ENCODE measurements around the gene IFI27L2. TPM values are rescaled to one million over a fixed set of nuclear protein-coding genes. Genes with fewer than 3 reads are reported as not detected.

The IFI27L2 gene
- polyA plus RNA-seq, 1 of the 3 experiments (the other 2 are of a cell fraction) = 200 TPM

- no peak for DNase-seq
- Histone ChIP-seq H3K27ac (ENCODE audit: low read depth in 2 of 2, low read length in 1 of 2) (no peak overlapping the region), H3F3A (replicated peaks; ENCODE audit: insufficient read depth) (peaks cover 9% of the 10 kb centered on the region), H3K36me3 (replicated peaks in 1 of 2; ENCODE audit: control insufficient read depth in 1 of 2, insufficient read depth in 2 of 2, low read length in 1 of 2) (peaks cover 0 to 6% of the 10 kb centered on the region in 2 experiments), H3K9me2 (no peaks in the 10 kb centered on the region), H3K79me2 (ENCODE audit: insufficient read depth) (no peaks in the 10 kb centered on the region), H3K27me3 (ENCODE audit: insufficient read depth) (no peaks in the 10 kb centered on the region), H3K4me2 (no peak overlapping the region), H2AFZ (ENCODE audit: low read depth) (no peak overlapping the region), H3K9ac (no peak overlapping the region), H3K4me3 (ENCODE audit: low read depth in 2 of 2, low read length in 1 of 2) (no peak overlapping the region), H3K9me3 (no peaks in the 10 kb centered on the region), H3K4me1 (ENCODE audit: control insufficient read depth in 1 of 2, insufficient read depth in 2 of 2, low read depth in 1 of 2, low read length in 1 of 2) (peaks cover 0 to 7% of the 10 kb centered on the region in 2 experiments; a peak in 2 of 4 replicates), H4K20me1 (ENCODE audit: insufficient read depth) (no peaks in the 10 kb centered on the region)
- TF ChIP-seq, protein P1, sequence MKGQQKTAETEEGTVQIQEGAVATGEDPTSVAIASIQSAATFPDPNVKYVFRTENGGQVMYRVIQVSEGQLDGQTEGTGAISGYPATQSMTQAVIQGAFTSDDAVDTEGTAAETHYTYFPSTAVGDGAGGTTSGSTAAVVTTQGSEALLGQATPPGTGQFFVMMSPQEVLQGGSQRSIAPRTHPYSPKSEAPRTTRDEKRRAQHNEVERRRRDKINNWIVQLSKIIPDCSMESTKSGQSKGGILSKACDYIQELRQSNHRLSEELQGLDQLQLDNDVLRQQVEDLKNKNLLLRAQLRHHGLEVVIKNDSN (IDR thresholded peaks at IDR 0.05; ENCODE audit: borderline replicate concordance, low read depth) = no peak
- TF ChIP-seq RCOR1 (IDR thresholded peaks at IDR 0.05; ENCODE audit: low read length) (no peak), MAX (IDR thresholded peaks at IDR 0.05; ENCODE audit: low read depth) (no peak)
- TF ChIP-seq, protein P2, sequence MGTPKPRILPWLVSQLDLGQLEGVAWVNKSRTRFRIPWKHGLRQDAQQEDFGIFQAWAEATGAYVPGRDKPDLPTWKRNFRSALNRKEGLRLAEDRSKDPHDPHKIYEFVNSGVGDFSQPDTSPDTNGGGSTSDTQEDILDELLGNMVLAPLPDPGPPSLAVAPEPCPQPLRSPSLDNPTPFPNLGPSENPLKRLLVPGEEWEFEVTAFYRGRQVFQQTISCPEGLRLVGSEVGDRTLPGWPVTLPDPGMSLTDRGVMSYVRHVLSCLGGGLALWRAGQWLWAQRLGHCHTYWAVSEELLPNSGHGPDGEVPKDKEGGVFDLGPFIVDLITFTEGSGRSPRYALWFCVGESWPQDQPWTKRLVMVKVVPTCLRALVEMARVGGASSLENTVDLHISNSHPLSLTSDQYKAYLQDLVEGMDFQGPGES (IDR thresholded peaks at IDR 0.05; ENCODE audit: low read depth, low read length) = no peak
- POLR2A ChIA-PET = no interaction called here
- 64% methylated on average over 1 of the region's 1 CpG for WGBS (ENCODE audit: low lambda C conversion rate)
- CTCF ChIA-PET = interaction anchor here (0.8 to 3.4 kb wide), 2 partner anchors 10 to 80 kb away, joined by 3 to 20 read pairs; no protein-coding TSS in a partner anchor
Observed at GRCh38 chr14:94126419-94126677, 3.1 kb downstream of the IFI27L2 start.

DNA sequence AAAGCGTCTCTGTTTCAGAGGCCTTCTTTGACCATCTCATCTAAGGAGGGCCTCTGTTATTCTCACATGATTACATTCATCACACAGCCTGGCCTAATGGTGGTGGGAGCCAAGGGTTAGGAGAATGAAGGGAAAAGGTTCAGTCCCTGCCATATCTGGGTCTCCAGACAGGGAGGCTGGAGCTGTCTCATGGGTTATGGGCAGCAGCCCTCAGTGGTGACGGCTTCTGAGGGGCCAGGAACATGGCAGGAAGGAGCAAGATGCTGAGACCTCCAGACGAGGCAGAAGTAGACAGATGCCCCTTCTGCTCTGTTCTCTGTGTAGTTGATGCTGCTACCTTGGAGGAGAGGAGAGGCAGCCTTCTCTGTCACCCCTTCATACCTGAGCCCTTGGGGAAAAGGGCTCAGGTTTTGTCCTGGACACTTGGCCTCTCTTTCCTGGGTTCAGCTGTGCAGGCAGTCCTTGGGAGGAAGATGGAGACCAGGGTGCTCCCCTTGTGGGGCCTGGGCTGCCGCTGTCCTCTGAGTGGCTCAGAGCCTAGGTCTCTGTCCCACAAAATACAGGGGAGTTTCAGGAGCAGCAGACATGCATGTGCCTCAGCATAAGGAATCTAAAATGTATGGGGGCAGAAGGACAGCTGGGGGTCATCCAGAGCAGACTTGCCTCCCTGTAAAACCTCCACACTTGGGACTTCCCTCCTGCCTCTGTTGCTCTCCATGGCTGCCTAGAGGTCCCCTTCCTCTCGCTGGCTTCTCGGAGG lies 3.6 kb downstream of the IFI27L2 start:
- H3F3A ChIP-seq (replicated peaks; ENCODE audit: insufficient read depth) = peaks cover 5% of the 10 kb centered on the region
- H3K79me2 ChIP-seq (ENCODE audit: insufficient read depth) = no peaks in the 10 kb centered on the region
- no peak overlapping the region for H2AFZ ChIP-seq (ENCODE audit: low read depth)
- H3K27me3 ChIP-seq (ENCODE audit: insufficient read depth) = no peaks in the 10 kb centered on the region
- no peak overlapping the region for H3K9ac ChIP-seq
- POLR2A ChIA-PET = interaction anchor here (0.6 to 0.8 kb wide), 2 partner anchors 10 to 785 kb away, joined by 3 read pairs; no protein-coding TSS in a partner anchor
- no peak overlapping the region for H3K4me3 ChIP-seq (ENCODE audit: low read depth in 2 of 2, low read length in 1 of 2)
- TF ChIP-seq, protein P2 (IDR thresholded peaks at IDR 0.05; ENCODE audit: low read depth, low read length) = no peak
- TF ChIP-seq JUND (IDR thresholded peaks at IDR 0.05) (no peak), CHD2 (IDR thresholded peaks at IDR 0.05; ENCODE audit: low read length, partially characterized antibody) (no peak), RFX5 (IDR thresholded peaks at IDR 0.05; ENCODE audit: low read length) (no peak), TCF12 (IDR thresholded peaks at IDR 0.05) (no peak), MEF2A (IDR thresholded peaks at IDR 0.05; ENCODE audit: borderline replicate concordance, low read depth) (no peak), FOSL2 (IDR thresholded peaks at IDR 0.05; ENCODE audit: borderline replicate concordance, low read depth) (no peak), MAX (IDR thresholded peaks at IDR 0.05; ENCODE audit: low read depth) (no peak), EP300 (IDR thresholded peaks at IDR 0.05; ENCODE audit: borderline replicate concordance in 1 of 2, low read depth in 1 of 2, low read length in 1 of 2) (no peak), YY1 (IDR thresholded peaks at IDR 0.05; ENCODE audit: low read depth) (no peak), REST (IDR thresholded peaks at IDR 0.05; ENCODE audit: low read depth, low read length) (no peak), FOXJ3 (CRISPR knock-in tag; IDR thresholded peaks at IDR 0.05) (no peak), NFIC (IDR thresholded peaks at IDR 0.05; ENCODE audit: borderline replicate concordance) (no peak)
- TF ChIP-seq, protein P1 (IDR thresholded peaks at IDR 0.05; ENCODE audit: borderline replicate concordance, low read depth) = no peak
- no peak for DNase-seq
- H3K4me1 ChIP-seq (ENCODE audit: control insufficient read depth in 1 of 2, insufficient read depth in 2 of 2, low read depth in 1 of 2, low read length in 1 of 2) = peaks cover 0 to 7% of the 10 kb centered on the region in 2 experiments; a peak in 2 of 4 replicates
- CTCF ChIA-PET = interaction anchor here (1.0 to 3.4 kb wide), 4 partner anchors 11 to 89 kb away, joined by 3 to 20 read pairs (median 4); no protein-coding TSS in a partner anchor
- H3K9me3 ChIP-seq = no peaks in the 10 kb centered on the region
- WGBS (ENCODE audit: low lambda C conversion rate) = 85% methylated on average over 6 of the region's 6 CpGs
- no peaks in the 10 kb centered on the region for H4K20me1 ChIP-seq (ENCODE audit: insufficient read depth)
- H3K9me2 ChIP-seq = no peaks in the 10 kb centered on the region
- H3K4me2 ChIP-seq = no peak overlapping the region
- H3K36me3 ChIP-seq (replicated peaks in 1 of 2; ENCODE audit: control insufficient read depth in 1 of 2, insufficient read depth in 2 of 2, low read length in 1 of 2) = peaks cover 0 to 6% of the 10 kb centered on the region in 2 experiments
- no peak overlapping the region for H3K27ac ChIP-seq (ENCODE audit: low read depth in 2 of 2, low read length in 1 of 2)
